Activated CD4-positive, alpha-beta memory T cell treated with anti-CD3 and anti-CD28 coated beads for 36 hours (primary cell): ENCODE data around the gene TMEM178B. TPM values are rescaled to one million over a fixed set of nuclear protein-coding genes. Genes with fewer than 3 reads are reported as not detected.

Source experiments
- CTCF ChIA-PET: fragments of 350-600 bp; sonication (Branson Sonifier 250); formaldehyde crosslinking; loops from one replicate; lab custom pipeline; 2021; ENCODE audit warnings: antibody characterized with exemption, inconsistent platforms; lab: Charles Lee
- POLR2A ChIA-PET: fragments of 350-600 bp; sonication (Branson Sonifier 250); formaldehyde crosslinking; loops from one replicate; lab custom pipeline; 2021; ENCODE audit warnings: antibody characterized with exemption; lab: Charles Lee
- DNase-seq: peaks from one replicate; pipeline ENCODE4 v3.0.0-alpha.2; 2020
- H3K27ac Mint-ChIP-seq: one replicate; pipeline ENCODE4 v1.8.0; 2021; ENCODE audit warnings: mixed read lengths
- H3K27me3 Mint-ChIP-seq: one replicate; pipeline ENCODE4 v1.8.0; 2021; ENCODE audit warnings: mixed read lengths
- H3K36me3 Mint-ChIP-seq: one replicate; pipeline ENCODE4 v1.8.0; 2021; ENCODE audit warnings: mixed read lengths
- H3K4me1 Mint-ChIP-seq: one replicate; pipeline ENCODE4 v1.8.0; 2021; ENCODE audit warnings: low read depth, mixed read lengths
- H3K4me3 Mint-ChIP-seq: one replicate; pipeline ENCODE4 v1.8.0; 2021; ENCODE audit warnings: mild to moderate bottlenecking, mixed read lengths
- H3K9me3 Mint-ChIP-seq: one replicate; pipeline ENCODE4 v1.8.0; 2021; ENCODE audit warnings: mixed read lengths
- intact Hi-C: fragments of 100-400 bp; cut with micrococcal nuclease; formaldehyde crosslinking; loops from one replicate; pipeline ENCODE4 v1.15.1; 2023
- total RNA-seq, 2 experiments: library from RNA; stranded (reverse); gene quantifications; one replicate each; pipeline ENCODE4 v1.2.3, GENCODE V29; 2021

The TMEM178B gene
- total RNA-seq, 2 experiments from 2014 or later = 0.58 to 0.81 TPM

DNA sequence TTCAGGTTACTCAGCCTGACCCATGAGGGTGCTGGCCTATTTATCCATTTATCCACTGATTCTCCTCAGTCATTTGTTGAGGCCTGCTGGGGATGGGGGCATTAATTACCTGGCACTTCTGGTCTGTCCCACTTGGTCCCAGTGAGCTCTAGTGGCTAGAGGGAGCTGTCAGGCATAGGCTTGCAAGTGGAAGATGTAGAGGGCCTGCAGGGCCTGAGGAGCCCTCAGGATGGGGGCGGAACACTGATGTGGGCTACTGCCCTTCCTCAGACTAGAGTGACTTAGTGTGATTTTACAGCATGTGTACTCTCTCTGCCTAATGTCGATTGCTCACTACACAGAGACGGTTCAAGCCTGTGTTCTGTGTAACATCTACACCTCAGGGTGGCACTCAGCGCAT lies 45.3 kb downstream of the TMEM178B start:
- H3K4me3 Mint-ChIP-seq = no peak overlapping the region
- POLR2A ChIA-PET = no interaction called here

DNA sequence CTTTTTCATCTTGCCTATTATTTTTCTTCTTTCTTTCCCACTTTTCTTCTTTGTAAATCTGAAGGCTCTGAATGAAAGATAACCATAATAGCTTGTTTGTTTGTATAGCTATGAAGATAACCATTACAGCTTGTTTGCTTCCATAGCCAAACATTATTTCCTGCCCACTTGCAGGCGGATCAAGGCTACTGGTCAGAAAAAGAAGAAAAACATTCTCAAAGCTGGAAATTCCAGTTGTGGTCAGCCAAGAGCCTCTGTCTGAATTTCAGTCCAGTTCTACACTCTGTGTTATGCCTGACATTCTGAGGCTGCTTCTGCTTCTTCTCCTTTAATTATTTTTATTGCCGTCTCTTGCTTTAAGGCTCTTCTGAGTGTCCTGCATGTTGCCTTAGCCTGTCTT lies 48.9 kb downstream of the TMEM178B start:
- POLR2A ChIA-PET = no interaction called here
- Mint-ChIP-seq H3K36me3 (no peaks in the 10 kb centered on the region), H3K4me3 (no peak overlapping the region), H3K4me1 (peaks cover 3% of the 10 kb centered on the region), H3K27me3 (peaks cover 2% of the 10 kb centered on the region), H3K27ac (no peak overlapping the region), H3K9me3 (no peaks in the 10 kb centered on the region)
- no peak for DNase-seq
- CTCF ChIA-PET = no interaction called here
- intact Hi-C loops = no loop called here

More for the DNA sequence above, 45.3 kb downstream of the TMEM178B start:
- Mint-ChIP-seq H3K9me3 (peaks cover 3% of the 10 kb centered on the region), H3K27me3 (peaks cover 3% of the 10 kb centered on the region), H3K36me3 (no peaks in the 10 kb centered on the region), H3K27ac (no peak overlapping the region), H3K4me1 (peaks cover 3% of the 10 kb centered on the region)
- intact Hi-C loops = no loop called here
- CTCF ChIA-PET = no interaction called here
- DNase-seq = no peak

DNA sequence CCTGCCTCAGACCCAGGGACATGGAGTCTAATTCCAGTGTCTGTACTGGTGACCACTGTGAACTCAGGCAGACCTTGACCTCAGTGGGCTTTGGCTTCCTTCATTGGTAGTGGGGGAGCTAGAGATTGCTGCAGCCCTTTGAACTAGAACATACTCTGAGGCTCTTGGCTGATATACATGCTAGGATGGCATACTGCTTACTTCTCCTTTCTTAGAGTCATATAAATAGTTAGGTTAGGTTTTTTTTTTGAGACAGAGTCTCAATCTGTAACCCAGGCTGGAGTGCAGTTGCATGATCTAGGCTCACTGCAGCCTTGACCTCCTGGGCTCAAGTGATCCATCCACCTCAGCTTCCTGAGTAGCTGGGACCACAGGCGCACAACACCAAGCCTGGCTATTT lies 49.7 kb downstream of the TMEM178B start:
- Mint-ChIP-seq H3K9me3 (no peaks in the 10 kb centered on the region), H3K27ac (no peak overlapping the region), H3K27me3 (peaks cover 2% of the 10 kb centered on the region), H3K36me3 (no peaks in the 10 kb centered on the region), H3K4me3 (no peak overlapping the region), H3K4me1 (peaks cover 3% of the 10 kb centered on the region)
- no peak for DNase-seq
- POLR2A ChIA-PET = no interaction called here
- intact Hi-C loops = no loop called here
- CTCF ChIA-PET = no interaction called here

DNA sequence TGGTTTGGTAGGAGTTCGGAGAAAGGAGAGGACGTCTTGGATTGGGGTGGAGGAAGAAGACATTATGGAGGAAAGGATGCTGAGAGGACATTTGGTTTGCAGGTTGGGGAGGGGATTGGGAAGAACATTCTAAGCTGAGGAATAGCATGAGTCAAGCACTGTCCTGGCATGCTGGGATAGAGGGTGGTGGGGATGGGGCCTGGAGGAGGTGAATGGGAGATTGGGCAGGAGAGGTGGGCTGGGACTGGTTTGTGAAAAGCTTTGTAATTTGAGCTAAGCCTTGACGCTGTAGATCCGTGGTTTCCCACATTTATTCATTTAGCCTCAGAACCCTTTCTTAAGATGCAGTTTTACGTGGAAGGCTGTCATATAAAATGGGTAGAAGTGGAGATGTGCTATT lies 52.2 kb downstream of the TMEM178B start:
- DNase-seq = no peak
- POLR2A ChIA-PET = no interaction called here
- peaks cover 2% of the 10 kb centered on the region for H3K27me3 Mint-ChIP-seq
- intact Hi-C loops = no loop called here
- H3K4me1 Mint-ChIP-seq = peaks cover 3% of the 10 kb centered on the region
- CTCF ChIA-PET = no interaction called here
- no peak overlapping the region for H3K4me3 Mint-ChIP-seq
- H3K9me3 Mint-ChIP-seq = no peaks in the 10 kb centered on the region
- H3K27ac Mint-ChIP-seq = no peak overlapping the region
- no peaks in the 10 kb centered on the region for H3K36me3 Mint-ChIP-seq

DNA sequence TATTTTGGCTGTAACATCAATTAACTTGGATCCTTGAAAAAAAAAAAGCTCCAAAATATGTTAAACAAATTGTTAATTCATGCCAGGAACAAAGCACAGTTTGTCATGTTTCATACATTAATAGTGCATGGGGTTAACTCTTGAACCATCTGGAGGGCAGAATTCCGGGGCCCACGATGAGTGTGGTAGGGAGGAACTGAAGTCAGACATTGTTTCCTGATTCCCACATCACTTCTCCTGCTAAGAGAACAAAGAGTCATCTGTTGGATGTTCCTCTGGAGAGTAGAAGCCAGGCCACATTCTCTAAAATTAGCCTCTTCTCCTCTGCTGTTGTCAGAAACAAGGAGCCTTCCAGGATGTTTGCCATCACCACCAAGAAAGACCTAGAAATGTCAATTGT lies 54.6 kb downstream of the TMEM178B start:
- Mint-ChIP-seq H3K36me3 (peaks cover 2% of the 10 kb centered on the region), H3K9me3 (peaks cover 8% of the 10 kb centered on the region), H3K4me1 (no peaks in the 10 kb centered on the region), H3K27ac (no peak overlapping the region), H3K4me3 (no peak overlapping the region), H3K27me3 (peaks cover 2% of the 10 kb centered on the region)
- no peak for DNase-seq
- intact Hi-C loops = no loop called here
- ChIA-PET POLR2A (no interaction called here), CTCF (no interaction called here)

DNA sequence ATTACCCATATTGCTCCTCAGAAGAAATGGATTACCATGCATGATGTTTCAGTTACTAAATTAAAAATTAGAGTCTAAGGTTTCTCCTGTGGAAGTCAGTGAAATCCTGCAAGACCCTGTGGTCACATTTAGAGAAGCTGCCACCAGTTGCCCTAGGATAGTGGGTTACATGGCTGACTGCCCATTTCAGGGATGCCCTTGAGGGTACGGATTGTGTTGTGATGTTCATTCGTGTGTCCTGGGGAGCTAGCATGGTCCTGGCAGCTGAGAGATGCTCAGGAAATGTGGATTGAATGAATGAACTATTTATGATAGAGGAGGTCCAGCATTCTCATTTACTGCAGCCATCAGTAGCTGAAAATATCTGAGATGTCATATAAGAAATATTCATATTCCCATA lies 55.1 kb downstream of the TMEM178B start:
- Mint-ChIP-seq H3K27ac (no peak overlapping the region), H3K9me3 (peaks cover 12% of the 10 kb centered on the region), H3K27me3 (peaks cover 2% of the 10 kb centered on the region), H3K36me3 (peaks cover 2% of the 10 kb centered on the region), H3K4me3 (no peak overlapping the region), H3K4me1 (no peaks in the 10 kb centered on the region)
- CTCF ChIA-PET = no interaction called here
- intact Hi-C loops = no loop called here
- no peak for DNase-seq
- POLR2A ChIA-PET = no interaction called here

DNA sequence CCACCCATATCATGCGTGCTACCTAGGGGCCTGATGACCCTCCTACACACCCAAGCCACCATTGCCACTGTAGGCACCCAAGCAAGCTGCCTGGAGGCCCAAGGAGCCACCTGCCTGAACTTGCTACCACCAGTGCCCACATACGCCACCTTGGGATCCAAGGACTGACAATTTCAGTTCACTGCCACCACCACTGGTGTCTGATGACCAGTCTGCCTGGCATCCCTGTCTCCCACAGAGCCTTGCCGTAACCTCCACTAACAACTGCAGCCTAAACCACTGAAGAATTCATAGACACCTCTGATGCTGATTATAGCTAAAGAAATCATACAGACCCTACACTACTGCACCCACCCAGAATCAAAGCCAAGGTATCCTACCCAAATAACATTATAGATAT lies 58.8 kb downstream of the TMEM178B start:
- no peaks in the 10 kb centered on the region for H3K4me1 Mint-ChIP-seq
- H3K36me3 Mint-ChIP-seq = peaks cover 2% of the 10 kb centered on the region
- no peak overlapping the region for H3K27ac Mint-ChIP-seq
- intact Hi-C loops = no loop called here
- no peak for DNase-seq
- peaks cover 17% of the 10 kb centered on the region for H3K9me3 Mint-ChIP-seq
- H3K4me3 Mint-ChIP-seq = no peak overlapping the region
- peaks cover 2% of the 10 kb centered on the region for H3K27me3 Mint-ChIP-seq
- ChIA-PET POLR2A (no interaction called here), CTCF (no interaction called here)

DNA sequence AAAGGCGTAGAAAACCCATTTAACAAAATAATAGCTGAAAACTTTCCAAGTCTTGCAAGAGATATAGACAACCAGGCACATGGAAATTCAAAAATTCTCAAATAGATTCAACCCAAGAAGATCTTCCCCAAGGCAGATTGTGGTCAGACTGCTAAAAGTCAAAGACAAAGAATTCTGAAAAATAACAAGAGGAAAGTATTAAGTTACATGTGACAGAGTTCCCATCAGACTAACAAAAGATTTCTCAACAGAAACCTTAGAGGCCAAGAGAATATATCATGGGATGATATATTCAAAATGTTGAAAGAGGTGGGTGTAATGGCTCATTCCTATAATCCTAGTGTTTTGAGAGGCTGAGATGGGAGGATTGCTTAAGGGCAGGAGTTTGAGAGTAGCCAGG lies 59.8 kb downstream of the TMEM178B start:
- ChIA-PET CTCF (no interaction called here), POLR2A (no interaction called here)
- Mint-ChIP-seq H3K4me3 (no peak overlapping the region), H3K27ac (no peak overlapping the region), H3K9me3 (peaks cover 17% of the 10 kb centered on the region), H3K36me3 (peaks cover 2% of the 10 kb centered on the region), H3K27me3 (peaks cover 2% of the 10 kb centered on the region), H3K4me1 (no peaks in the 10 kb centered on the region)
- DNase-seq = no peak
- intact Hi-C loops = no loop called here

DNA sequence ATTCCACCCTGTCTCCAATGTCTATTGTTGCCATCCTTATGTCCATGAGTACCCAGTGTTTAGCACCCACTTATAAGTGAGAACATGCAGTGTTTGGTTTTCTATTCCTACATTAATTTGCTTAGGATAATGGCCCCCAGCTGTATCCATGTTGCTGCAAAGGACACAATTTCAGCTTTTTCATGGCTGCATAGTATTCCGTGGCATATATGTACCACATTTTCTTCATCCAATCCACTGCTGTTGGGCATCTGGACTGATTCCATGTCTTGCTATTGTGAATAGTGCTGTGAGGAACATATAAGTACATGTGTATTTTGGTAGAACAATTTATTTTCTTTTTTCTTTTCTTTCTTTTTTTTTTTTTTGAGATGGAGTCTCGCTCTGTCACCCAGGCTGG lies 68.2 kb downstream of the TMEM178B start:
- POLR2A ChIA-PET = no interaction called here
- no peaks in the 10 kb centered on the region for H3K9me3 Mint-ChIP-seq
- no peaks in the 10 kb centered on the region for H3K27me3 Mint-ChIP-seq
- no peak overlapping the region for H3K27ac Mint-ChIP-seq
- no peaks in the 10 kb centered on the region for H3K36me3 Mint-ChIP-seq
- H3K4me1 Mint-ChIP-seq = no peaks in the 10 kb centered on the region
- intact Hi-C loops = no loop called here
- no peak for DNase-seq
- H3K4me3 Mint-ChIP-seq = no peak overlapping the region
- CTCF ChIA-PET = no interaction called here

DNA sequence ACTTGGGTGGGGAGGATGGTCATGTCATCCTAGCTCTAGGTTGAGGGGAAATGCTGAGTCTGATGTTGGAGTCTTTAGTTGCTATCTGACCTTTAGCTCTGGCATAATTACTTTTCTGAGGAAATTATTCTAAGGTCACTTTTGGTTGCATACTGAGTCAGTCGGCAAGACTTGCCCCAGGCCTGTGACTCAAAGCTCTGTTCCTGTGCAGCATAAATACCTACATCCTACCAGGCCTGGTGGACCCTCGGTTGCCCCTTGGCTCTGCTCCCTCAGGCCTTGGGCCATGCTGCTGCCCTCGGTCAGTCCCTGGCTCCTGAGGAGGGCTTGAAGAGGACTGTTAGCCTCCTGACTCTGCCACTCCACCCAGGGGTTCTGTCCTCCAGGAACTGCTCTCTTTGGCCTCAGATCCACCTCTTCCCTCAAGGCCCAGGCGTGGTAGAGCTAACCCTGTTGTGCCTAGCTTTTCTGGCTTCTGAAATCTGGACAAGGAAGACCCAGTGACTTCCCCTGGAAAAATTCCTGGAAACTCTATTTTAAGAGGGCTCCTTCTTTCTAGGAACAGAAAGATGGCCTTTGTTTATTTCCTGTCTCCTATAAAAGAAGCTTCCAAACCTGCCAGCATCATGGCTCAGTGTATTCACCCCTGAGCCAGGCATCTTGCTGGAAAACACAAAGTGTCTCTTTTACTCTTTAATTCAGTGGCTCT lies 71.2 kb downstream of the TMEM178B start:
- Mint-ChIP-seq H3K36me3 (no peaks in the 10 kb centered on the region), H3K4me3 (no peak overlapping the region), H3K27me3 (no peaks in the 10 kb centered on the region), H3K27ac (no peak overlapping the region), H3K9me3 (no peaks in the 10 kb centered on the region), H3K4me1 (no peaks in the 10 kb centered on the region)
- no peak for DNase-seq
- POLR2A ChIA-PET = no interaction called here
- CTCF ChIA-PET = no interaction called here
- intact Hi-C loops = no loop called here

DNA sequence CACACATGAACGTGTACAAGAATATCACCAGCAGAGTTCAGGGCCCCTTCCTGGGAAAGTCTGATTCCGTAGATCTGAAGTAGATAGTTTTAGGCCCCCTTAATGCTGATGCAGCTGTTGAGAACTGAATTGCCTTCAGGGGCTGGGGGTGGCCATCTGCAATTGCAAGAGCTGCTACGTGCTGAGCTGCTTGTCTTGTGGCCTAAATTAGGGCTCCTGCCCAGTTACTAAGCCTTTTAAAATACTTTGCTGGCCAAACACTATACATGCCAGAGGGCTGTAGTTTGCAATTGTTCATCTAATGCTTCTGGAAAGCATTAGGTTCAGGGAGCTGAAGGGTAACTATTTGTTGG lies 71.7 kb downstream of the TMEM178B start:
- Mint-ChIP-seq H3K27ac (no peak overlapping the region), H3K4me3 (no peak overlapping the region), H3K9me3 (no peaks in the 10 kb centered on the region), H3K36me3 (no peaks in the 10 kb centered on the region), H3K27me3 (no peaks in the 10 kb centered on the region), H3K4me1 (no peaks in the 10 kb centered on the region)
- no peak for DNase-seq
- ChIA-PET CTCF (no interaction called here), POLR2A (no interaction called here)
- intact Hi-C loops = no loop called here

DNA sequence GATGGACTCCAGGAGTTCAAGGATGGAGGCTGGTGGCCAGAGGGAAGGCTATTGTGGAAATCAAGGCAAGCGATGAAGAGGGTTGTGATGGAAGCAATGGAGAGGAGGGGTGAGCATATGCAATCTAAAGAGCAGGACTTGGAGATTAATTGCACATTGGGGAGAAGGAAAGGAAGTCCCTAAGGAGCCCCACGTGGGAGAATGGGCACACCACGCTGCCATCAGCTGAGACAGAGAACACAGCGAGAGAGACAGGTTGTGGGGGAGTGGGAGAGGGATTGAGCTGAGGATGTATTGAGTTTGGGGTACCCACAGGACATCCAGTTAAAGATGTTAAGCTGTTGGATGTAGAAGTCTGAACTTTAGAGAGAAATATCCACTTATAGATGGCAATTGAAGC lies 73.6 kb downstream of the TMEM178B start:
- H3K27me3 Mint-ChIP-seq = no peaks in the 10 kb centered on the region
- H3K4me3 Mint-ChIP-seq = no peak overlapping the region
- H3K27ac Mint-ChIP-seq = no peak overlapping the region
- CTCF ChIA-PET = no interaction called here
- DNase-seq = no peak
- intact Hi-C loops = no loop called here
- H3K9me3 Mint-ChIP-seq = no peaks in the 10 kb centered on the region
- H3K36me3 Mint-ChIP-seq = no peaks in the 10 kb centered on the region
- POLR2A ChIA-PET = no interaction called here
- no peaks in the 10 kb centered on the region for H3K4me1 Mint-ChIP-seq

DNA sequence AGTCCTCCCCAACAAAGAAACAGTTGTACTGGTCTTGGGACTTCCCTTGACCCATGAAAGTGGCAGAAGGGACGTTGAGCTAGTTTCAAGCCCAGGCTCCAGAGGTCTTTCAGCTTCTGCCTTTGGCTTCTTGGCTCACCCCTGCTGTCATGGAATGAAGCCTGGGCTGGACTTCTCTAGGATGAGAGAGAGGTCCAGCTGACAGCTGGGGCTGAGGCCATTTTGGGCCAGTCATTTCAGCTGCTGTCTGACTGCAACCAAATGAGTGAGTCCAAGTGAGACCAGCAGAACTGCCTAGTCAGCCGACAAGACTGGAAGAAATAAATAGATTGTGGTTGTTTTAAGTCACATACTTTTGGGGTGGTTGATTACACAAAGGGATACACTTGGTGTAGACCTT lies 76.6 kb downstream of the TMEM178B start:
- ChIA-PET POLR2A (no interaction called here), CTCF (no interaction called here)
- Mint-ChIP-seq H3K27me3 (no peaks in the 10 kb centered on the region), H3K4me1 (no peaks in the 10 kb centered on the region), H3K9me3 (no peaks in the 10 kb centered on the region), H3K27ac (no peak overlapping the region), H3K4me3 (no peak overlapping the region), H3K36me3 (no peaks in the 10 kb centered on the region)
- DNase-seq = no peak
- intact Hi-C loops = no loop called here
